SHP77 (cell line): ENCODE data around the gene ZNF543.
"Not testable (repeated sequence)": the region's sequence is repeated elsewhere in the genome, so short reads cannot be mapped to it uniquely, and the experiment has no call there.

Experiments
- DNase-seq, 2 experiments: peaks; one replicate each; lab custom pipeline; 2025; lab: John Stamatoyannopoulos, UW

ZNF543 gene

GRCh38 chr19:57320180-57321084 lies at the start of gene ZNF543:
ZNF543 (plus strand) TSS chr19:57320472; CDS start chr19:57320854, 382 bp downstream.
- peak; percentile 94 to 95 for DNase-seq

- no peak for DNase-seq
These were observed 49.0 kb upstream of the ZNF543 start for GRCh38 chr19:57271280-57271679.

GRCh38 chr19:57273014-57273413 lies 47.3 kb upstream of the ZNF543 start:
- DNase-seq = no peak

GRCh38 chr19:57276430-57276829 lies 43.8 kb upstream of the ZNF543 start:
- DNase-seq = no peak

GRCh38 chr19:57278481-57278880 lies 41.8 kb upstream of the ZNF543 start:
- DNase-seq = not testable (repeated sequence)

- DNase-seq = peak; percentile 93
These were observed 40.7 kb upstream of the ZNF543 start for GRCh38 chr19:57279418-57280164.

GRCh38 chr19:57280165-57280961 lies 39.9 kb upstream of the ZNF543 start, which contains the start of gene ZNF460:
ZNF460 (plus strand) TSS chr19:57280485; CDS start chr19:57280807, 322 bp downstream.
- DNase-seq = peak; percentile 94 to 96

GRCh38 chr19:57280962-57281400 lies 39.3 kb upstream of the ZNF543 start:
- no peak for DNase-seq

- DNase-seq = no peak
These were observed 38.1 kb upstream of the ZNF543 start for GRCh38 chr19:57282011-57282643.

GRCh38 chr19:57288373-57288772 lies 31.9 kb upstream of the ZNF543 start:
- DNase-seq = no peak

- no peak for DNase-seq
These were observed 29.3 kb upstream of the ZNF543 start for GRCh38 chr19:57290970-57291369.

GRCh38 chr19:57292547-57292946 lies 27.7 kb upstream of the ZNF543 start:
- no peak for DNase-seq

- no peak for DNase-seq
These were observed 26.6 kb upstream of the ZNF543 start for GRCh38 chr19:57293719-57294118.

- no peak for DNase-seq
These were observed 18.2 kb upstream of the ZNF543 start for GRCh38 chr19:57302020-57302465.

- DNase-seq = no peak
These were observed 17.4 kb upstream of the ZNF543 start for GRCh38 chr19:57302727-57303401.

GRCh38 chr19:57305056-57305455 lies 15.2 kb upstream of the ZNF543 start:
- DNase-seq = no peak

GRCh38 chr19:57308514-57308913 lies 11.8 kb upstream of the ZNF543 start:
- DNase-seq = no peak

GRCh38 chr19:57310792-57311191 lies 9.5 kb upstream of the ZNF543 start:
- DNase-seq = no peak

- no peak for DNase-seq
These were observed 6.1 kb upstream of the ZNF543 start for GRCh38 chr19:57314146-57314545.

GRCh38 chr19:57317503-57317902 lies 2.8 kb upstream of the ZNF543 start:
- no peak for DNase-seq

GRCh38 chr19:57319869-57320179 lies 448 bp upstream of the ZNF543 start:
- DNase-seq = no peak
